Non-pigmented ciliary epithelial cell (primary cell): ENCODE measurements around the gene FAM216A.
"Not testable (repeated sequence)": the region's sequence is repeated elsewhere in the genome, so short reads cannot be mapped to it uniquely, and the experiment has no call there.

Experiments used
- DNase-seq: peaks from one replicate; pipeline ENCODE4 v3.0.0-alpha.2; 2010; ENCODE audit warnings: low read depth

Gene FAM216A

GRCh38 chr12:110498984-110499706 is 30.5 kb downstream of the FAM216A start:
- DNase-seq = no peak

GRCh38 chr12:110501399-110501751 is 32.7 kb downstream of the FAM216A start:
- DNase-seq = no peak

GRCh38 chr12:110501752-110502738 is 33.4 kb downstream of the FAM216A start, which contains the start of the genes RAD9B and VPS29:
RAD9B (plus strand) TSS chr12:110502331; CDS start chr12:110502338, 7 bp downstream.
VPS29 (minus strand) TSS chr12:110502111; CDS start chr12:110502051, 60 bp downstream.
- DNase-seq = peak; percentile 89

- no peak for DNase-seq
These were observed 34.8 kb downstream of the FAM216A start for GRCh38 chr12:110503432-110503831.

- DNase-seq = no peak
These were observed 36.7 kb downstream of the FAM216A start for GRCh38 chr12:110505332-110505731.

- no peak for DNase-seq
These were observed 39.5 kb downstream of the FAM216A start for GRCh38 chr12:110508071-110508586.

GRCh38 chr12:110513842-110514241 is 45.2 kb downstream of the FAM216A start:
- DNase-seq = no peak

GRCh38 chr12:110514363-110514762 is 45.7 kb downstream of the FAM216A start:
- no peak for DNase-seq

- DNase-seq = no peak
These were observed 48.4 kb downstream of the FAM216A start for GRCh38 chr12:110516995-110517394.

GRCh38 chr12:110518014-110518413 is 49.4 kb downstream of the FAM216A start:
- not testable (repeated sequence) for DNase-seq

GRCh38 chr12:110520876-110521712 is 52.4 kb downstream of the FAM216A start:
- DNase-seq = not testable (repeated sequence)

- no peak for DNase-seq
These were observed 59.7 kb downstream of the FAM216A start for GRCh38 chr12:110528277-110528839.

- DNase-seq = no peak
These were observed 61.9 kb downstream of the FAM216A start for GRCh38 chr12:110530511-110530910.

- no peak for DNase-seq
These were observed 63.2 kb downstream of the FAM216A start for GRCh38 chr12:110531741-110532333.

- no peak for DNase-seq
These were observed 64.0 kb downstream of the FAM216A start for GRCh38 chr12:110532644-110533043.

- DNase-seq = no peak
These were observed 65.0 kb downstream of the FAM216A start for GRCh38 chr12:110533607-110534006.

- no peak for DNase-seq
These were observed 66.2 kb downstream of the FAM216A start for GRCh38 chr12:110534811-110535210.

- DNase-seq = no peak
These were observed 68.4 kb downstream of the FAM216A start for GRCh38 chr12:110536834-110537604.

- no peak for DNase-seq
These were observed 69.2 kb downstream of the FAM216A start for GRCh38 chr12:110537605-110538409.
